Measurements from ENCODE around the gene UBE3B.
A peak's percentile ranks its signal among the peaks of the same experiment; 100 is the strongest.
"Not testable (repeated sequence)": the region's sequence is repeated elsewhere in the genome, so short reads cannot be mapped to it uniquely, and the experiment has no call there.

UBE3B gene

DNA sequence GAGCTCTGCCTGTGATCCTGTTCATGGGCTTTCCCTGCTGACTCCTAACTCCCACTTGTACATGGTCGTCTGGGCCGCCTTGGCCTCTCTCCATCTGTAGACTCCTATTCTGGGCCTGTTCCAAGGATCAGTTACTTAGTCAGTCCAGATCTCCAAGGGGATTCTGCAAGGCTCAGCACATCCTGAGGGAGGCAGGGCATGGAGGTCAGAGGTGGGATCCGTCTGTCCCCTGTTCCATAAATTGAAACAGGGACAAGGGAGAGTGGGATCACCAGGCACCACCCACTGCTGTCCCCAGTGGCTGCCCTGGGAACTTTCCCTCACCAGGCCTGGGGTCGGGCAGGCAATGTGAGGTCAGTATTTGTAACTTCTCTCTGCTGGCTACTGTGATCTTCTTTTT lies 43.8 kb upstream of the UBE3B start:
- no peak for DNase-seq (ENCODE audit: low read depth)
- no peak overlapping the region for H3K4me3 ChIP-seq (ENCODE audit: low read length)
- TF ChIP-seq, protein P1, sequence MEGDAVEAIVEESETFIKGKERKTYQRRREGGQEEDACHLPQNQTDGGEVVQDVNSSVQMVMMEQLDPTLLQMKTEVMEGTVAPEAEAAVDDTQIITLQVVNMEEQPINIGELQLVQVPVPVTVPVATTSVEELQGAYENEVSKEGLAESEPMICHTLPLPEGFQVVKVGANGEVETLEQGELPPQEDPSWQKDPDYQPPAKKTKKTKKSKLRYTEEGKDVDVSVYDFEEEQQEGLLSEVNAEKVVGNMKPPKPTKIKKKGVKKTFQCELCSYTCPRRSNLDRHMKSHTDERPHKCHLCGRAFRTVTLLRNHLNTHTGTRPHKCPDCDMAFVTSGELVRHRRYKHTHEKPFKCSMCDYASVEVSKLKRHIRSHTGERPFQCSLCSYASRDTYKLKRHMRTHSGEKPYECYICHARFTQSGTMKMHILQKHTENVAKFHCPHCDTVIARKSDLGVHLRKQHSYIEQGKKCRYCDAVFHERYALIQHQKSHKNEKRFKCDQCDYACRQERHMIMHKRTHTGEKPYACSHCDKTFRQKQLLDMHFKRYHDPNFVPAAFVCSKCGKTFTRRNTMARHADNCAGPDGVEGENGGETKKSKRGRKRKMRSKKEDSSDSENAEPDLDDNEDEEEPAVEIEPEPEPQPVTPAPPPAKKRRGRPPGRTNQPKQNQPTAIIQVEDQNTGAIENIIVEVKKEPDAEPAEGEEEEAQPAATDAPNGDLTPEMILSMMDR (conservative IDR thresholded peaks at IDR 0.05; ENCODE audit: low read length), result peak; percentile 40

DNA sequence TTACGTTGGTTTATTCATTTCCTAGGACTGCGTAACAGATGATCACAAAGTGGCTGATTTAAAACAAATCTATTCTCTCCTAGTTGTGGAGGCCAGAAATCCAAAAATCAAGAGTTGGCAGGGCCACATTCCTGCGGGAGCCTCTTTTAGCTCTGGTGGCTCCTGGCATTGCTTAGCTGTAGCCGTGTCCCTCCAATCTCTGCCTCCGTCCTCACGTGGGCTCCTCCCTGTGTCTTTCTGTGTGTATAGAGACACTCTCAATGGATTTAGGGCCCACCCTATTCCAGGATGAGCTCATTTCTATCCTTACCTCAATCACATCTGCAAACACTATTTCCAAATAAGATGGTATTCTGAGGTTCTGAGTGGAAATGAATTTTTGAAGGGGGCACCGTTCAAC lies 42.9 kb upstream of the UBE3B start:
- H3K4me3 ChIP-seq (ENCODE audit: low read length), result no peak overlapping the region
- TF ChIP-seq, protein P1 (conservative IDR thresholded peaks at IDR 0.05; ENCODE audit: low read length), result no peak
- no peak for DNase-seq (ENCODE audit: low read depth)

DNA sequence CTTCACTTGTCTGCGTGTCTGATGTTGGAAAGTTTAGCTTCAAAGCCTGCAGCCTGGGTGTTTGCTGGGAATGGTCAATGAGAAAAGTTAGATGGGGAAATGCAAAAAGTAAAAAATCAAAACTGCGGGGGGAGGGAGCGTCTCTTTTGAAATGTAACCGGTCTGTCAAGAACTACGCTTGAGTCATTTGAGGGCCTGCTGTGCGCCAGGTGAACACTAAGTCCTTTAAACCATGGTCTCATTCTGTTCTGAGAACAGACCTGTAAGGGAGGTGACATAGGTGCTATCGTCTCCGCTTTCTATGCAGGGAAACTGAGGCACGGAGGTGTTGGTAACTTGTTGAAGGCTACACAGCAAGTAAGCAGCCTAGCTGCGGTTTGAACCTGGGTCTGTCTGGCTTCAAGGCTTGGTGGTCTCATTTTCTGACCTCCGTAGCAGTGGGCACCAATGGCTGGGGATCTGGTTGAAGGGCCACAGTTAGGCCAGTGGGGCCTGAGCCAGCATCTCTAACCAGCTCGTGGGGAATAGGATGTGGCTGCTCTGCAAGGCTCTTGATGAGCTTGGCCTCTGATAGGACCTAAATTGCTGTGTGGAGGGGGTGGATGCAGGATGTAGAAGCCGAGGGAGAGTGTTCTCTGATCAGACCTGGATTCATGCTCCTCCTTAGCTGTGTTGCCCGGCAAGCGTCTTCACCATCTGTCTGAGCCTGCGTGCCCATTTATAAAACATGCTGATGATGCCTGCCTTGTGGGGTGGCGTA lies 41.8 kb upstream of the UBE3B start:
- no peak for DNase-seq (ENCODE audit: low read depth)
- H3K4me3 ChIP-seq (ENCODE audit: low read length), result no peak overlapping the region
- TF ChIP-seq, protein P1 (conservative IDR thresholded peaks at IDR 0.05; ENCODE audit: low read length), result no peak

DNA sequence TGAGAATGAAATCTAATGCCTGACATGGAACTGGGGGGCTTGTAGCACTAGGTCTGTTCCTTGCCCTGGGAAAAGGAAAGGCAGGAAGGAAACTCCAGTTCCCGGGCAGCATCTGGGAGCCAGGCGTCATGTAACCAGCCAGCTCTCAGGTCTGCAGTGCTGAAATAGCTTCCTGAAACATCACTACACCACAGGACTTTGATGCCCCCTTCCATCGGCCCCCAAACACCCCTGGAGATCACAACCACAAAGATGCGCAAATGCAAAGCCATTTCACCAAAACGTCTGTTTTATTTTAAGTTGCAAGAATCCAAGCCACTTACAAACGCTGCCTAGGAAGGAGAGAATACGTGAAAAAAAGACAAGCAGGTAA lies 41.3 kb upstream of the UBE3B start:
- no peak overlapping the region for H3K4me3 ChIP-seq (ENCODE audit: low read length)
- DNase-seq (ENCODE audit: low read depth), result peak; percentile 58
- TF ChIP-seq, protein P1 (conservative IDR thresholded peaks at IDR 0.05; ENCODE audit: low read length), result no peak

DNA sequence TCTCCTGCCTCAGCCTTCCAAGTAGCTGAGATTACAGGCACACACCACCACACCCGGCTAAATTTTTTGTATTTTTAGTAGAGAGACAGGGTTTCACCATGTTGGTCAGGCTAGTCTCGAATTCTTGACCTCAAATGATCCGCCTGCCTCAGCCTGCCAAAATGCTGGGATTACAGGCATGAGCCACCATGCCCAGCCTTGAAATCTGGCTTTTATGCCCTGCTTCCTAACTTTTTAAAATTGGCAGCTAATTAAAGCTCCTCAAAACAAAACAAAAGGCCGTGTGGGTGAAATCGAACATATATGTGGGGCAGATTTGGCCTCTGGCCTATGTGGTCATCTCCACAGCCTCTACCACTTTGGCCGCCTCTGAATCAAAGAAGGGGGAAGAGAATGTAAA lies 38.3 kb upstream of the UBE3B start:
- DNase-seq (ENCODE audit: low read depth), result peak; percentile 41
- H3K4me3 ChIP-seq (ENCODE audit: low read length), result no peak overlapping the region
- TF ChIP-seq, protein P1 (conservative IDR thresholded peaks at IDR 0.05; ENCODE audit: low read length), result no peak

DNA sequence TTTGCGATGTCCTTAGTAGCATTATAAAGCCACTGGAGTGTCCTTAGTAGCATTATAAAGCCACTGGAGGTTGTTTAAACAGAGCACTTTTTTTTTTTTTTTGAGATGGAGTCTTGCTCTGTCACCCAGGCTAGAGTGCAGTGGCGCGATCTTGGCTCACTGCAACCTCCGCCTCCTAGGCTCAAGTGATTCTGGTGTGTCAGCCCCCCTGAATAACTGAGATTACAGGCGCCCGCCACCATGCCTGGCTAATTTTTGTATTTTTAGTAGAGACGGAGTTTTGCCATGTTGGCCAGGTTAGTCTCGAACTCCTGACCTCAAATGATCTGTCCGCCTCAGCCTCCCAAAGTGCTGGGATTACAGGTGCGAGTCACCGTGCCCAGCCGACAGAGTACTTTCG lies 37.5 kb upstream of the UBE3B start:
- not testable (repeated sequence) for DNase-seq (ENCODE audit: low read depth); H3K4me3 ChIP-seq (ENCODE audit: low read length)

DNA sequence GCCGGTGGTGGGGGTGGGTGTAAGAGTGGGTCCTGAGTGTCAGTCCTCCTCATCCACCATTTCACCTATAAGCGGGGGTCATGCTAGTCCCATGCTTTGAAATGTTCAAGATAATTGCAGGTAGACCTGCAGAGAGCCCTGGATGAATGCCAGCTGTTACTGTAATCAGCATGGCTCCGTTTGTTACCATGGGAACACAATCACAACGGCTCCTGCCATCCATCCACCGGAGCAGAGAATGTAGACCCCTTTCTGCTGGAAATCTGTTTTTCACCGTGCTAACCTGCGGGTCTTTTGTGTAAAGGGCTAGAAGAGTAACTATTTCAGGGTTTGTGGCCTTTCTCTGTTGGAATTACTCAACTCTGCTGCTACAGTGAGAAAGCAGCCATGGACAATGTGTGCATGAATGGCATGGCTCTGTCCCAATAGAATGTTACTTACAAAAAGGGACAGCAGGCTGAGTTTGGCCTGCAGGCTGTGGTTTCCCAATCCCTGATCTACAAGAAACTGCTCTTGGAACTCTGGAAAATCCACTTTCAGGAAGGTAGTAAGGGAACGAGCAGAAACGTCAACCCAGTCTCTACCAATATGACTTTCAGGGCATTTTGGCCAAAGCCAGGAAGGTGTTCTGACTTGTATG lies 36.5 kb upstream of the UBE3B start:
- TF ChIP-seq, protein P1 (conservative IDR thresholded peaks at IDR 0.05; ENCODE audit: low read length), result no peak
- DNase-seq (ENCODE audit: low read depth), result peak; percentile 84
- no peak overlapping the region for H3K4me3 ChIP-seq (ENCODE audit: low read length)

Data from AG10803 (cell line).